ENCODE data around the gene INPP5K.
"Not testable (repeated sequence)": the region's sequence is repeated elsewhere in the genome, so short reads cannot be mapped to it uniquely, and the experiment has no call there.

Gene INPP5K

DNA sequence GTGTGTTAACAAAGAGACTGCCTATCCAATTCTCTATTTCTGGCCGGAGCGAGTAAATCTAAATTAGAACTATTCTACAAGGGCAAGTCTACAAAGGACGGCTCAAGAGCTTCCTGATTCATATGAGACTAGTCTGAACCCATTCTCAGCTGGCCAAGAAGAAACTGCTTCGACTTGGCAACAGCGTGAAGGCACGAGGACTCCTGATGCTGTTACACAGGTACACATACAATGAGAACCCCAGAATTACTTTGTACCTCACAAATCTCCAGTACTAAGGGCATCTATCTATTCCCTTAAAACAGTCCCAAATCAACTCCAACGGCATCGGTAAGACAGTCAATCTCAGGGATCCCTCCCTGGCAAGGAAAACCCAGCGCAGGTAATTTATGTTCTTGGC is 61.9 kb downstream of the INPP5K start:
- peak overlapping the region; percentile 92 for H3K27ac ChIP-seq

DNA sequence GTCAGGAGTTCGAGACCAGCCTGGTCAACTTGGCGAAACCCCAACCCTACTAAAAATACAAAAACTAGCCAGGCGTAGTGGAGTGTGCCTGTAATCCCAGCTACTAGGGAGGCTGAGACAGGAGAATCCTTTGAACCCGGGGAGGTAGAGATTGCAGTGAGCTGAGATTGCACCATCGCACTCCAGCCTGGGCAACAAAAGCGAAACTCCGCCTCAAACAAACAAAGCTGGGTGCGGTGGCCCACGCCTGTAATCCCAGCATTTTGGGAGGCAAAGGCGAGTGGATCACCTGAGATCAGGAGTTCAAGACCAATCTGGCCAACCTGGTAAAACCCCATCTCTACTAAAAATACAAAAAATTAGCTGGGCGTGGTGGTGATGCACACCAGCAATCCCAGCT is 62.7 kb downstream of the INPP5K start:
- H3K27ac ChIP-seq = not testable (repeated sequence)

More for the DNA sequence above, 61.9 kb downstream of the INPP5K start:
- TF ChIP-seq ZFX (IDR thresholded peaks at IDR 0.05; ENCODE audit: borderline replicate concordance) = no peak
- TF ChIP-seq, protein P1, sequence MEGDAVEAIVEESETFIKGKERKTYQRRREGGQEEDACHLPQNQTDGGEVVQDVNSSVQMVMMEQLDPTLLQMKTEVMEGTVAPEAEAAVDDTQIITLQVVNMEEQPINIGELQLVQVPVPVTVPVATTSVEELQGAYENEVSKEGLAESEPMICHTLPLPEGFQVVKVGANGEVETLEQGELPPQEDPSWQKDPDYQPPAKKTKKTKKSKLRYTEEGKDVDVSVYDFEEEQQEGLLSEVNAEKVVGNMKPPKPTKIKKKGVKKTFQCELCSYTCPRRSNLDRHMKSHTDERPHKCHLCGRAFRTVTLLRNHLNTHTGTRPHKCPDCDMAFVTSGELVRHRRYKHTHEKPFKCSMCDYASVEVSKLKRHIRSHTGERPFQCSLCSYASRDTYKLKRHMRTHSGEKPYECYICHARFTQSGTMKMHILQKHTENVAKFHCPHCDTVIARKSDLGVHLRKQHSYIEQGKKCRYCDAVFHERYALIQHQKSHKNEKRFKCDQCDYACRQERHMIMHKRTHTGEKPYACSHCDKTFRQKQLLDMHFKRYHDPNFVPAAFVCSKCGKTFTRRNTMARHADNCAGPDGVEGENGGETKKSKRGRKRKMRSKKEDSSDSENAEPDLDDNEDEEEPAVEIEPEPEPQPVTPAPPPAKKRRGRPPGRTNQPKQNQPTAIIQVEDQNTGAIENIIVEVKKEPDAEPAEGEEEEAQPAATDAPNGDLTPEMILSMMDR (IDR thresholded peaks at IDR 0.05) = no peak

DNA sequence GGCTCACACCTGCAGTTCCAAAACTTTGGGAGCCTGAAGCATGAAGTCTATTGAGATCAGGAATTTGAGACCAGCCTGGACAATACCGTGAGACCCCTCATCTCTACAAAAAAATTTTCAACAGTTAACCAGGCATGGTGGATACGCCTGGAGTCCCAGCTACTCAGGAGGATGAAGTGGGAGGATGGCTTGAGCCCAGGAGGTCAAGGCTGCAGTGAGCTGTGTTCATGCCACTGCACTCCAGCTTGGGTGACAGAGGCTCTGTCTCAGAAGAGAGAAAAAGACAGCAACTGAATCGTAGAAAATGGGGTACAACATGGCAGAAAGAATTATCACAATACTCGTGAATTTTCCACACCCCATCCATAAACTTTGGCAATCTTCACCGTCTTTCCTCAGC is 63.6 kb downstream of the INPP5K start:
- no peak overlapping the region for H3K27ac ChIP-seq
- TF ChIP-seq ZFX (IDR thresholded peaks at IDR 0.05; ENCODE audit: borderline replicate concordance) = no peak
- TF ChIP-seq, protein P1 (IDR thresholded peaks at IDR 0.05) = no peak

DNA sequence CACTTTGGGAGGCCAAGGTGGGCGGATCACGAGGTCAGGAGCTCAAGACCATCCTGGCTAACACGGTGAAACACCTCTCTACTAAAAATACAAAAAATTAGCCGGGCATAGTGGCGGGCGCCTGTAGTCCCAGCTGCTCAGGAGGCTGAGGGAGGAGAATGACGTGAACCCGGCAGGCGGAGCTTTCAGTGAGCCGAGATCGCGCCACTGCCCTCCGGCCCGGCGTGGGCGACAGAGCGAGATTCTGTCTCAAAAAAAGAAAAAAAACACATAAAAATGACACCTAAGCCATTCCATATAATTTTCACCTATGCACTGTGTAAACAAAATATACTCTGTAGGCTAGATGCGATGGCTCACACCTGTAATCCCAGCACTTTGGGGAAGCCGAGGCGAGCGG is 66.2 kb downstream of the INPP5K start:
- H3K27ac ChIP-seq = peak overlapping the region; percentile 11; the same call in 1 of the 2 replicates

DNA sequence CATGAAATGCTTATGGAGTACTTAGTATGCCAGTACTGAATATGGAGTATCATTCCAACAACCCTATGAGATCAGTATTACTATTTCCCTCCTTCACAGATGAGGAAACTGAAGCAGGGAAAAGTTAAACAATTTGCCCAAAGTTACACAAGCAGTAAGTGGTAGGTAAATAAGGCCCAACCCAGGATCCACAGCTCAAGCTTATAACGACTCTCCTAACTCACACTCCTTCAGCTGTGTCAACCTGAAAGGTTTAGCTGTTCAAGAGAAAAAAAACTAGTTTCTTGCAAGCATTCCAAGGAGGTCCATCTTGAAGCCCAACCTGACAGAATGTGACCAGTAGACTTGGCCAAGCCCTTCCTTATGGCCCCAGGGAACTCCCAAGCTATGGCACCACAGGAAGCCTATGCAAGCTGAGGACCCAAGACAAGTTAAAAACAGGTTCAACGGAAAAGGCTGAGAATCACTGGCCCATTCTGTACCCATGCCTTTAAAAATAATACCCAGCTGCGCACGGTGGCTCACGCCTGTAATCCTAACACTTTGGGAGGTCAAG is 66.9 kb downstream of the INPP5K start:
- TF ChIP-seq, protein P1 (IDR thresholded peaks at IDR 0.05) = no peak
- TF ChIP-seq ZFX (IDR thresholded peaks at IDR 0.05; ENCODE audit: borderline replicate concordance) = no peak
- peak overlapping the region; percentile 11; the same call in 1 of the 2 replicates for H3K27ac ChIP-seq

DNA sequence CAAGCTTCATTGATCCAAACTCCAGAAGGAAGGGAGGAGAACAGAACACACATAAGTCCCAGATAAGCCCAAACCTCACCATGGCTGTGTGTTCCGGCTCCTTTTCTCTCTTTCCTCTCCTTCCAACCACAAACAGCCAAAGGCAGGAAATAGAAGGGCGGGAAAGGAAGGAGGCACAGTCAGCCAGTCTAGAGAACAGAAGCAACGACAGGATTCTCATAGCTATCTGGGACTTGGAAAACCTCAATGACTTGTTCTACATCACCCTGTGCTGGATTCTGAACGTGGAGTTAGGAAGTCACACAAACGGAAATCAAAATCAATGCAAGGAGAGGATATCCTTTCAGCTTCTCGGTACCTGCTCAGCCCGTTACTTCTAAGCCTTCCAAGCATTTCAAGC is 69.4 kb downstream of the INPP5K start:
- TF ChIP-seq, protein P1 (IDR thresholded peaks at IDR 0.05) = no peak
- TF ChIP-seq ZFX (IDR thresholded peaks at IDR 0.05; ENCODE audit: borderline replicate concordance) = no peak
- peak overlapping the region; percentile 43 for H3K27ac ChIP-seq

DNA sequence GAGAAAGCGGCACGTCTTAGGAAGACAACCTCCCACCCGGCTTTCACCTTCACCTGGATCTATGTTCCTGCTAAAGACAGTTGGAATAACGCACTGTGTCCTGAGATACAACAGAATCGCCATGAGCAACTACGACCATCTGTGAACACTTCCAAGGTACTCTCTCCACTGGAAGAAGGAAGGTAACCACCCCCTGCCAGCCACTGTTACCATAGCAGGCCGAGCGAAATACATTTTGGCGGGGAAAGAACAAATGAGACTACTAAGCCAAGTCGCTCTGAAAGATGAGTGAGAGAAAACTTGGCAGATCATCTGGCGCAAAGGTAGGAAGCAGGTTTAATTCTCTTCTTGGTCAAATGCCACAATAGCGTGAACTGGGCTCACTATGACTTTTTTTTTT is 70.2 kb downstream of the INPP5K start:
- TF ChIP-seq ZFX (IDR thresholded peaks at IDR 0.05; ENCODE audit: borderline replicate concordance) = no peak
- TF ChIP-seq, protein P1 (IDR thresholded peaks at IDR 0.05) = no peak
- no peak overlapping the region for H3K27ac ChIP-seq

DNA sequence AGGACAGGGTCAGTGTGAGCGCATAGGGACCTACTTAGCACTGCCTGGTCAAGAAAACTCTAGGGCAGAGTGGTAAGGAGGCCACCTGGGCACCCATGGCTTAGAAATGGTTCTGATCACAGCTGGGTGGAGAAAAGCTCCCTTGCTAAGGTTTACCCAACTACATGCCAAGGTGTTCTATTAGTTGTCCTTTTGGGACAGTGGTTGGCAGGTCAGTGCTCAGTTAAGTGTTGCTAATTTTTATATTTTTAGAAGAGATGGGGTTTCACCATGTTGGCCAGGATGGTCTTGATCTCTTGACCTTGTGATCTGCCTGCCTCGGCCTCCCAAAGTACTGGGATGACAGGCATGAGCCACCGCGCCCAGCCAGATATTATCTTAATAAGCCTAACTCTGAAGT is 70.7 kb downstream of the INPP5K start:
- H3K27ac ChIP-seq = not testable (repeated sequence)
